Erythroblast (primary cell): Measurements from ENCODE around the gene C10orf143.

Experiments used
- GATA1 ChIP-seq: IDR thresholded peaks from 2 replicates; pipeline ENCODE4 v1.6.1; 2011; ENCODE audit warnings: low read depth, mild to moderate bottlenecking, control low read depth, low read length, moderate library complexity
- POLR2A ChIP-seq: IDR thresholded peaks from 2 replicates; pipeline ENCODE4 v1.6.1; 2011; ENCODE audit warnings: mild to moderate bottlenecking, low read length

GRCh38 chr10:130040351-130040750, 70.3 kb downstream of the C10orf143 start:
- TF ChIP-seq POLR2A = no peak
- no peak for TF ChIP-seq GATA1
